GM21423 (cell line): ENCODE data around the gene TMTC4.
"Not testable (repeated sequence)": the region's sequence is repeated elsewhere in the genome, so short reads cannot be mapped to it uniquely, and the experiment has no call there.

Experiments
- ATAC-seq: cut with Tn5 transposase; IDR thresholded peaks from one replicate; pipeline ENCODE4 v1.9.1; 2021; ENCODE audit warnings: mild to moderate bottlenecking, moderate library complexity; ENCODE audit not compliant: unreplicated experiment

The TMTC4 gene

GRCh38 chr13:100633461-100633860 lies 41.1 kb downstream of the TMTC4 start:
- ATAC-seq = no peak

- no peak for ATAC-seq
Measured at GRCh38 chr13:100630555-100630954, 44.0 kb downstream of the TMTC4 start.

GRCh38 chr13:100627120-100627519 lies 47.5 kb downstream of the TMTC4 start:
- ATAC-seq = no peak

GRCh38 chr13:100625447-100625846 lies 49.1 kb downstream of the TMTC4 start:
- no peak for ATAC-seq

GRCh38 chr13:100620792-100621191 lies 53.8 kb downstream of the TMTC4 start:
- no peak for ATAC-seq

GRCh38 chr13:100619940-100620339 lies 54.7 kb downstream of the TMTC4 start:
- no peak for ATAC-seq

- ATAC-seq = not testable (repeated sequence)
Measured at GRCh38 chr13:100618897-100619296, 55.7 kb downstream of the TMTC4 start.

- no peak for ATAC-seq
Measured at GRCh38 chr13:100613031-100613430, 61.6 kb downstream of the TMTC4 start.

- no peak for ATAC-seq
Measured at GRCh38 chr13:100611678-100612492, 62.7 kb downstream of the TMTC4 start.

GRCh38 chr13:100610391-100611347 lies 63.9 kb downstream of the TMTC4 start:
- peak; percentile 28 for ATAC-seq

- ATAC-seq = peak; percentile 87
Measured at GRCh38 chr13:100608906-100609305, 65.7 kb downstream of the TMTC4 start.

GRCh38 chr13:100608489-100608888 lies 66.1 kb downstream of the TMTC4 start:
- no peak for ATAC-seq

- ATAC-seq = no peak
Measured at GRCh38 chr13:100604918-100605710, 69.5 kb downstream of the TMTC4 start.

- no peak for ATAC-seq
Measured at GRCh38 chr13:100602493-100603111, 72.0 kb downstream of the TMTC4 start.

GRCh38 chr13:100601716-100602115 lies 72.9 kb downstream of the TMTC4 start:
- ATAC-seq = no peak

GRCh38 chr13:100600915-100601314 lies 73.7 kb downstream of the TMTC4 start:
- no peak for ATAC-seq

- no peak for ATAC-seq
Measured at GRCh38 chr13:100600461-100600860, 74.1 kb downstream of the TMTC4 start.

- no peak for ATAC-seq
Measured at GRCh38 chr13:100597253-100597652, 77.3 kb downstream of the TMTC4 start.

- no peak for ATAC-seq
Measured at GRCh38 chr13:100596516-100596915, 78.1 kb downstream of the TMTC4 start.

- no peak for ATAC-seq
Measured at GRCh38 chr13:100594731-100595130, 79.9 kb downstream of the TMTC4 start.
